IPS DF 4.7 (cell line): Measurements from ENCODE around the gene ZBTB42.

Source experiments
- DNase-seq: peaks from one replicate; pipeline ENCODE4 v3.0.0-alpha.2; 2013; ENCODE audit warnings: low spot score; ENCODE audit errors: extremely low read depth

Gene ZBTB42

DNA sequence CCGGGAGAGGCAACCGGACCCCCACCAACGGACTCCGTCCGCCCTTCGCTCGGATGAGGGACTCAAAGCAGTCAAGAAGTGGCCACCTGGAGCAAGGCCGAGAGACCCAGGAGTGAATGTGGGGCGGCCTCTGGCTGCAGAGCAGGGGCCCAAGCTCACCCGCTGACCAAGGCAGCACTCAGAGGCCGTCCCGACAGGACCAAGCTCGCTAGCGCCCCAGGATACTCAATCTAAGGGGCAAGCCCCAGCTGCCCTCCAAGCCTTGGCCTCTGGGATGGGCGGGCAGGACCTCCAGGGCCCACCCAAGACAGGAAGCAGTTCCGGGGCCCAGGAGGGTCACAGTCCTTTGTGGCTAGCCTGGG, 6.3 kb upstream of the ZBTB42 start:
- no peak for DNase-seq

DNA sequence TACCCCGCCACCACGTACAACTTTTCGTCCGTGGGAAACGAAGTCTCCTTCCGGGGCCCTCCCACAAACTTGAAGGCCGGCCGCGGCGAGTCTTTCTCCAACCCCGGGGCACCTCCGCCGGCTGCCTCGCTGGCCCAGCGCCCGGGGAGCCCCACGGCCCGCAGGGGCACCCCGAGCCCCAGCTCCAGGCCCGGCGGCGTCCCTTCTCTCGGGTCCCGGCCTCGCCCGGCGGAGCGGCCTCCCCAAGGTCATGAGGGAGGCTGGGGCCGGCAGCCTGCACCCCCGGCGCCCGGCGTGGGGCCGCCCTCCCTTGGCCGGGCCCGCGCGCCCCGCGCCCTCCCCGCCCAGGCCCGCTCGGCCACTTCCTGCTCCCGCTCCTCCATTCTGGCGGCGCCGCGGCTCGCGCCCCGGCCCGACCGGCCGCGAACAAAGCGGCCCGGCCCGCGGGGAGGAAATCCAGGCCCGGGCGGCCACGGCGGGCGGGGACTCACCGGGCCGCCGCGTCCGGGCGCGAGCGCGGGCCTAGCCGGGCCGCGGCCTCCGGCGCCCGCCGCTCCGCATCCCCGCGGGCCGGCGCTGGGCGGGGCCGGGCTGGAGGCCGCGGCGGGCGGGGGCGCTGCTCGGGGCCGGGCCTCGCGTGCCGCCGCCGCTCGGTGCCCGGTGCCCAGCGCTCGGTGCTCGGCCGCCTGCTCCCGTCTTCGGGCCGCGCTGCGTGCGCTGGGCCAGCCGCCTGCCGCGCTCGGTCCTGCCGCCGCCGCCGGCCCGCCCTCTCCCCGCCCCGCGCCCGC, 5.7 kb upstream of the ZBTB42 start, which contains the start of gene AKT1:
Gene AKT1, minus strand, starts transcription at position 756 of the 788 bp plus-strand sequence. CDS start 3,105 bp downstream, outside the sequence.
- no peak for DNase-seq

GRCh38 chr14:104795781-104796686, 4.9 kb upstream of the ZBTB42 start:
- no peak for DNase-seq

- no peak for DNase-seq
These were observed 4.2 kb upstream of the ZBTB42 start for GRCh38 chr14:104796687-104797081.

GRCh38 chr14:104797115-104798044, 3.5 kb upstream of the ZBTB42 start:
- DNase-seq = no peak

DNA sequence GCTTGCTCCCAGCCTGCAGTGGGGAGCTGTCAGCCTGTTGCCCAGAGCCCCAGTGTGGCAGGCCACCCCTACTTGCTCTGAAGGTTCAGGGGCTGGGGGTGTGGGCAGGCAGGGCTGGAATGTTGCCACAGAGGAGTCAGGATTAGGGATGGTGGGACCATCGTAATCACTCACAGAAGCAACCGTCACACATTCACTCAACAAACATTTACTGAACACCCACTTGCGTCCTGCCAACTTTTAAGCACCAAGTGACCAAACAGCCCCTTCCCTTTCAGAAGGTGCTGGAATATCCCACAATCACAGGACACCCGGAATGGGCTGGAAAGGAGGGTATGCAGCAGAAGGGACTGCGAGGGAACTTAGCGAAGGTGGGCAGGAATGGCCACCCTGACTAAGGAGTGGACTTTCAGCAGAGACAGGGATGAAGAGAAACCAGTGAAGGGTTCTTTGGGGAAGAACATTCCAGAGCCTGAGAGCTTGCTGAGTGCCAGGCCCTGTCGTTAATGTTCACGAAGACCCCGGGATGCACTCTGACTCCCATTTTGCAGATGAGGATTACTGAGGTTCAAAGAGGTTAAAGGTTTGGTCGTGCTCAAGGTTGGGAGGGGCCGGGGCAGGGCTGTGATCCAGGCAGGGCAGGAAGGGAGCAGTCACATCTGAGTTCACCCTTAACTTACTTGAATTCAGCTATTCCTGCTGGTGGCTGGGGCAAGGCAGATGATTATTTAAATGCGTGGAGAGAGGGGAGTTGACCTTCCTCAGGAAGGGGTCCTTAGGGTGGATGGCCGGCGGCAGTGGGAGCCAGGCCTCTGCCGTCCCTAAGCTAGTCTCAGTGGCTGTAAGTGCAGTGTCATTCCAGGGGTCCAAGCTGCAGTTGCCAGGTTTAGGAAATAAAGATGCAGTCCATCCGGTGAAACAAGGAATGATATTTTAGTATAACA, 2.3 kb upstream of the ZBTB42 start:
- no peak for DNase-seq

GRCh38 chr14:104799244-104800014, 1.5 kb upstream of the ZBTB42 start:
- no peak for DNase-seq

- no peak for DNase-seq
These were observed 708 bp upstream of the ZBTB42 start for GRCh38 chr14:104800015-104800770.

DNA sequence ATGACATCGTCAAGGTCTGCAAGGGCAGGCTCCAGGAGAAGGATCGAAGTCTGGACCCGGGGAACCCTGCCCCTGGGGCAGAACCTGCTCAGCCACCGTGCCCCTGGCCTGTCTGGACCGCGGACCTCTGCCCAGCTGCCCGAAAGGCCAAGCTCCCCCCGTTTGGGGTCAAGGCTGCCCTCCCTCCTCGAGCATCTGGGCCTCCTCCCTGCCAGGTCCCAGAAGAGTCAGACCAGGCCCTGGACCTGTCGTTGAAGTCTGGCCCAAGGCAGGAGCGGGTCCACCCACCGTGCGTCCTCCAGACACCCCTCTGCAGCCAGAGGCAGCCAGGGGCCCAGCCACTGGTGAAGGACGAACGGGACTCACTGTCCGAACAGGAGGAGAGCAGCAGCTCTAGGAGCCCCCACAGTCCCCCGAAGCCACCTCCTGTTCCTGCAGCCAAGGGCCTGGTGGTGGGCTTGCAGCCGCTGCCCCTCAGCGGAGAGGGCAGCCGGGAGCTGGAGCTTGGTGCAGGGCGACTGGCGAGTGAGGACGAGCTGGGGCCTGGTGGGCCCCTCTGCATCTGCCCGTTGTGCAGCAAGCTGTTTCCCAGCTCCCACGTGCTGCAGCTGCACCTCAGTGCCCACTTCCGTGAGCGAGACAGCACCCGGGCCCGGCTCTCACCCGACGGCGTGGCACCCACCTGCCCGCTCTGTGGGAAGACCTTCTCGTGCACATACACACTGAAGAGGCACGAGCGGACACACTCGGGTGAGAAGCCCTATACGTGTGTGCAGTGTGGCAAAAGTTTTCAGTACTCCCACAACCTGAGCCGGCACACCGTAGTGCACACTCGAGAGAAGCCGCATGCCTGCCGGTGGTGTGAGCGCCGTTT, 856 bp downstream of the ZBTB42 start:
- no peak for DNase-seq

DNA sequence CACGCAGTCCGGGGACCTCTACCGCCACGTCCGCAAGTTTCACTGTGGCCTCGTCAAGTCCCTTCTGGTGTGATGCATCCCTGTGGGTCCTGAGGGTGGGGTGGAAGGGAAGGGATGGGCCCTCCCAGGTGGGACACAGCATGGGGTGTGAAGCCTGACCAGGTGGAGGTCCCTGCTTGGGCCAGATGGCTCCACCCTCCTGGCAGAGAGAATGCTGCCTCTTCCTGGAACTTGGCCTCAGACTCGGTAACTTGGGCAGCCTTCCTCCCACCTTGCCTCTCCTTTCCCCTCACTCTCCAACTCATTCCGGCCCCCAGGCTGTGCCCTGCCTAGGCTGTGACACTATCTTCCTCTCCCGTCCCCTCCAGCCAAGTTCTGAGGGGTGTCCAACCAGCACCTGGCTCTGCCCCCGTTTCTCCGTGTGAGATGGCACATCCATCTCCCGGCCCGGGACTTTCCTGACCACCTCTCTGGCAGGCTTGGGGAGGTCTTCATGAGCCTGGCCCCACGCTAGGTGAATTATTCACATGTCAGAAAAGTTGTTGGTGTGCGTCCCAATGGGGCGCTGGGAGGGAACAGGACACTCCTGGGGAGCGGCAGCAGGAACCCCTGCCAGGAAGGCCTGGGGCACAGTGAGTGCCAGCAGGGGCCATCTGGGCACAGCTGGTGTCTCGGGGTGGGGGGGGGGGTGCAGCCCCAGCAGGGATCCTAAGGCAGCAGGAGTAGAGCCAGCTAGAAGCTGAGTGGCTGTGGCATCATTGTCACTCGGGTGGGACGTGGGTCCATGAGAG, 1.7 kb downstream of the ZBTB42 start:
- DNase-seq = no peak

DNA sequence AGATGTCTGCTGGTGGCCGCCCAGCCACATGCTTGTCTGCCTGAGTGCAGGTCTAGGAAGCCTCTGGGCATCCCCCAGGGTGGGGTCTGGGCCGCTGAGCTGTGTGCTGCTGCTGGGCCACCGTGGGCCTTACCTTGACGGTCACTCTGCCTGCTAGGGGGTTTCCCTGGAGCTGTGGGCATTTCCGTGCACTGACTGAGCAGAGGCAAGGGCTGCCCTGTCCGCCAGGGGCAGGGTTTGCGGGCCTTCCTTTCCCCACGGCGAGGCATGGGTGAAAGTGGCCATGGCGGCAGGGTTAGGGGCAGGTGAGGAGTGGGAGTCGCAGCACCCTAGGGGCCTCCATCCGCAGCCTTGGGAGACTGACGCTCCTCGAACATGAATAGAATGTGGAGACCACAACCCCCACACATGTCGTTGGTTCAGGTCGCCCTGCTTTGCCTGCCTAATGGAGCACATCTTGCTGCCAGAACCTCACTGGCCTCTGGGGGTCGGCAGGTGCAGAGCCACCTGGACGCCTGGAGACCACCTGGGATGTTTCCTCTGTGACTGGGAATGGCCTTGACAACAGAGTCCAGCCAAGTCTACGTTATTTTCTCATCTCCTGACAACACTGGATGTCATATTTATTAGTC, 2.5 kb downstream of the ZBTB42 start:
- DNase-seq = no peak

DNA sequence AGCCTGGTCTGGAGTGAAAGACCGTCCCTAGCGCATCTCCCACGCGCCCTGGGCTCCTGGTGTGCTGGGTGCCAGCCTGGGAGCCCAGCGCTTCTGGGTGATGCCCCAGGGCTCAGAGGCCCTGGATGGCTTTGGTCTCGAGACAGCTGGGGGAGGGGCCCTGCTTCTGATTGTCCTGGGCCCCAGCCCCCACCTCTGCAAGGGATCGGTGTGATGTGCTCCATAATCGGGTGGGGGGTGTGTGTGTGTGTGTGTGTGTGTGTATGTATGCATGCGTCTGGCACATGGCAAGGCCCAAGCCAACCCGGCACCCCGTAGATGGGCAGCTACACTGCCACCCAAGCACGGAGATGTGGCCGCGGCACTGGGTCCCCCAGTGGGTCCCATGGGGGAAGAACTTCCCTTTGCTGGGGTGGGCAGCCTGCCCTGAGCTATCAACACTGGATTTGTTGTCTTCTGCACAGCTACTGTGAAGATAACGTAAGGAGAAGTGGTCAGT, 3.1 kb downstream of the ZBTB42 start:
- no peak for DNase-seq

DNA sequence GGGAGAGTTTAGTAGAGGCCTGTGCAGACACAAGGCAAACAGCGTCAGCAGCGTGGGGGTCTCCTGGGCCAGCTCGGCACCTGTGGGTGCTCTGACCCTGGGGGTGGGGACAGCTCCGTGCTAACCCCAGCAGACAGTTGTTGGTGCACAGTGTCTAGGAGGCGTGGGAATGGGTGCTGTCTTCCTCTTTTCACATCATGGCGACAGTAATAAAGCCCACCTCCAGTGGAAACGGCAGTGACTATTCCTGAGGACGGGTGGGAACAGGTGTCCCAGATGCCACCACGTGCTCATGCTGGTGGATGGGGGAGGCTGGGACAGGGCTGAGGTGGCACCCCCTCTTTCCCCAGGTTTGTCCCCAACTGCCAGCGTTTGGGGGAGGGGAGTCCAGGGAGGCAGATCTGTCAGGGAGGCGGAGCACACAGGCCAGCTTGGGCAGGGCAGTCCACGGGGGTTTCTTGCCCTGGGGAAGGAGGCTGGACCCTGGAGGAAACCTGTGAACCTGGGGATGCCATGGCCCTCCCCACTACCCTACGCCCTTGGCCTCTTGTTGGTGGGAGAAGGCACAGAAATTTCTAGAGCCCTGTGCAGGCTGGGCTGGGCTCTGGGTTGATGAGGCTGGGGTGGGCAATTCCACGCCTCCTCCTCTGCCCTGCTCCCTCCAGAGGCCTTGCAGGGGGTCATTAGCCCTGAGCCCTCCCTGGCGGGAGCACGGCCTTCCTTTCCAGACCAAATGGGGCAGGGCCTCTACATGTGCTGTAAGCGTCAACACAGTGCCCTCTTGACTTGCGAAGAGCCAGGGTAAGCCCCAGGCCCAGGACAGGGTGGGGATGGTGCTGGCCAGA, 3.8 kb downstream of the ZBTB42 start:
- no peak for DNase-seq

DNA sequence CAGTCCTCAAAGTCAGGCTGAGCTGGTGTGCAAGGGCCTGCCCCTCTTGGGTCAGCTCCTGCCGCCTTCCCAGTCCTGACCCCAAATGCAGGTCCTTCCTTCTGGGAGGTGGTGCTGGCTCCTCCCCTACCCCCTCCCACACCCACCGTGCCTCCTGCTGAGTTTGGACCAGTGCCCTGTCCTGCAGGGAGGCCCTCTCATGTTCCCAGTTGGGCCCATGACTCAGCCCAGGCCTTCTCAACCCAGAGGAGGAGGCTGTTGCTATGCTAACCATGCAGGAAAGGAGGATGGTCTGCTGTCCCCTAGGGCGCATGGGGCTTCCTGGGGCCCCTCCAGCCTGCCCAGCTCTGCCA, 4.4 kb downstream of the ZBTB42 start:
- no peak for DNase-seq

GRCh38 chr14:104805941-104806624, 5.2 kb downstream of the ZBTB42 start:
- no peak for DNase-seq
